HepG2 (cell line): ENCODE data around the gene FNDC8. TPM values are rescaled to one million over a fixed set of nuclear protein-coding genes. Genes with fewer than 3 reads are reported as not detected.
A peak's percentile ranks its signal among the peaks of the same experiment; 100 is the strongest.

Experiments
- ATF3 ChIP-seq: sonication (generic); formaldehyde crosslinking; IDR thresholded peaks from 2 replicates; pipeline ENCODE4 v1.4.0; 2020; ENCODE audit warnings: missing genetic modification reagents
- CHD2 ChIP-seq: IDR thresholded peaks from 2 replicates; pipeline ENCODE4 v1.6.1; 2011; ENCODE audit warnings: low read depth, low read length, improper control_type of control experiment
- GTF3A ChIP-seq: sonication (generic); formaldehyde crosslinking; conservative IDR thresholded peaks from 2 replicates; pipeline ENCODE4 v1.4.0; 2020; ENCODE audit warnings: mild to moderate bottlenecking, missing genetic modification reagents
- HIC2 ChIP-seq: sonication (generic); formaldehyde crosslinking; IDR thresholded peaks from 2 replicates; pipeline ENCODE4 v1.9.0; 2022; ENCODE audit warnings: low read depth, missing genetic modification reagents
- HMG20A ChIP-seq: IDR thresholded peaks from 2 replicates; pipeline ENCODE4 v1.6.1; 2016; ENCODE audit warnings: borderline replicate concordance
- KAT2B ChIP-seq: fragments of 150-350 bp; IDR thresholded peaks from 2 replicates; pipeline ENCODE4 v1.6.1; 2014; ENCODE audit warnings: low read depth, low read length, borderline replicate concordance
- MEIS1 ChIP-seq: sonication (generic); formaldehyde crosslinking; IDR thresholded peaks from 2 replicates; pipeline ENCODE4 v1.9.0; 2021; ENCODE audit warnings: mild to moderate bottlenecking, missing genetic modification reagents, moderate library complexity, borderline replicate concordance
- NR2C2 ChIP-seq: sonication (generic); formaldehyde crosslinking; IDR thresholded peaks from 2 replicates; pipeline ENCODE4 v1.4.0; 2020; ENCODE audit warnings: missing genetic modification reagents, mild to moderate bottlenecking, moderate library complexity, borderline replicate concordance
- PRDM4 ChIP-seq: sonication (generic); formaldehyde crosslinking; IDR thresholded peaks from 2 replicates; pipeline ENCODE4 v1.9.0; 2021; ENCODE audit warnings: missing genetic modification reagents, borderline replicate concordance
- REPIN1 ChIP-seq: sonication (generic); formaldehyde crosslinking; IDR thresholded peaks from 2 replicates; pipeline ENCODE4 v1.8.0; 2022; ENCODE audit warnings: missing genetic modification reagents, low read depth, mild to moderate bottlenecking, borderline replicate concordance
- SRSF4 ChIP-seq: fragments of 200-400 bp; formaldehyde crosslinking; IDR thresholded peaks from one replicate; pipeline ENCODE4 v1.6.1; 2018; ENCODE audit warnings: mild to moderate bottlenecking, low read depth, low read length, moderate library complexity; ENCODE audit not compliant: poor library complexity, severe bottlenecking
- TEF ChIP-seq: sonication (generic); formaldehyde crosslinking; IDR thresholded peaks from 2 replicates; pipeline ENCODE4 v1.5.0; 2020; ENCODE audit warnings: missing genetic modification reagents
- TRAFD1 ChIP-seq: sonication (generic); formaldehyde crosslinking; IDR thresholded peaks from 2 replicates; pipeline ENCODE4 v1.5.1; 2020; ENCODE audit warnings: missing genetic modification reagents, mild to moderate bottlenecking, borderline replicate concordance
- YEATS4 ChIP-seq: sonication (generic); formaldehyde crosslinking; IDR thresholded peaks from 2 replicates; pipeline ENCODE4 v1.4.0; 2020; ENCODE audit warnings: missing genetic modification reagents, borderline replicate concordance
- ZBTB2 ChIP-seq: sonication (generic); formaldehyde crosslinking; IDR thresholded peaks from 2 replicates; pipeline ENCODE4 v1.8.0; 2022; ENCODE audit warnings: low read depth, missing genetic modification reagents
- ZNF160 ChIP-seq: sonication (generic); formaldehyde crosslinking; IDR thresholded peaks from 2 replicates; pipeline ENCODE4 v1.8.0; 2022; ENCODE audit warnings: mild to moderate bottlenecking, inconsistent platforms, missing genetic modification reagents
- ZNF207 ChIP-seq: fragments of 450-650 bp; IDR thresholded peaks from 2 replicates; pipeline ENCODE4 v1.6.1; 2016; ENCODE audit warnings: antibody characterized with exemption, borderline replicate concordance
- ZNF543 ChIP-seq: sonication (generic); formaldehyde crosslinking; IDR thresholded peaks from 2 replicates; pipeline ENCODE4 v1.4.0; 2020; ENCODE audit warnings: mild to moderate bottlenecking, missing genetic modification reagents
- ZNF569 ChIP-seq: sonication (generic); formaldehyde crosslinking; IDR thresholded peaks from 2 replicates; pipeline ENCODE4 v1.5.0; 2020; ENCODE audit warnings: mild to moderate bottlenecking, missing genetic modification reagents, moderate library complexity, borderline replicate concordance
- ZNF75D ChIP-seq: sonication (generic); formaldehyde crosslinking; IDR thresholded peaks from 2 replicates; pipeline ENCODE4 v1.8.1; 2023; ENCODE audit warnings: missing genetic modification reagents, mild to moderate bottlenecking, borderline replicate concordance
- ZNF839 ChIP-seq: sonication (generic); formaldehyde crosslinking; IDR thresholded peaks from 2 replicates; pipeline ENCODE4 v1.4.0; 2020; ENCODE audit warnings: missing genetic modification reagents, mild to moderate bottlenecking, borderline replicate concordance
- polyA plus RNA-seq, 8 experiments: library from polyadenylated mRNA; depleted of rRNA in 3 of 8; stranded (reverse) in 7 of 8; unstranded in 1 of 8; fragments of >200 nt; fragmentation: Illumina TruSeq in 4 of 8; extraction: Trizol in 4 of 8; gene quantifications; 2 replicates each; pipeline versions ENCODE4 v1.2.1 to v1.2.3, GENCODE V29; 2011 to 2016; ENCODE audit warnings: low read depth in 4 of 8, missing spikeins in 1 of 8, mixed read lengths in 1 of 8; ENCODE audit not compliant: insufficient read depth in 1 of 8
- total RNA-seq, 5 experiments: library from RNA; depleted of rRNA; stranded (reverse); fragments of >200 nt; fragmentation: Illumina TruSeq; extraction: Trizol; gene quantifications; 2 replicates each; pipeline ENCODE4 v1.2.3, GENCODE V29; 2016; ENCODE audit warnings: low read depth in 1 of 5

The FNDC8 gene
- total and polyA plus RNA-seq, 2 of the 13 experiments (the other 11 are each of a cell fraction or from before 2014, with no cell fraction given): not detected

GRCh38 chr17:35088356-35088880 is 33.0 kb upstream of the FNDC8 start (continued):
- TF ChIP-seq ATF3 (CRISPR knock-in tag) (no peak), NR2C2 (CRISPR knock-in tag) (no peak), TEF (CRISPR knock-in tag) (no peak), SRSF4 (no peak), KAT2B (no peak), ZBTB2 (CRISPR knock-in tag) (no peak), ZNF160 (CRISPR knock-in tag) (no peak; the same call in 1 of the 2 replicates), ZNF543 (CRISPR knock-in tag) (peak; percentile 37; the same call in 1 of the 2 replicates), MEIS1 (CRISPR knock-in tag) (no peak; the same call in 1 of the 2 replicates), REPIN1 (CRISPR knock-in tag) (no peak), ZNF207 (no peak), ZNF839 (CRISPR knock-in tag) (no peak), ZNF75D (CRISPR knock-in tag) (no peak), GTF3A (CRISPR knock-in tag) (no peak), ZNF569 (CRISPR knock-in tag) (no peak), CHD2 (no peak), TRAFD1 (CRISPR knock-in tag) (no peak), HMG20A (CRISPR knock-in tag) (no peak; the same call in 1 of the 2 replicates), PRDM4 (CRISPR knock-in tag) (no peak), YEATS4 (CRISPR knock-in tag) (no peak; the same call in 1 of the 2 replicates), HIC2 (CRISPR knock-in tag) (no peak)
